Sigmoid colon (tissue), 3 donors: ENCODE results near the gene MYO1G.

Experiments used
- POLR2A ChIP-seq, 2 donors: fragments of 450-650 bp; IDR thresholded peaks; one replicate each; pipeline ENCODE4 v1.6.1; 2016; ENCODE audit warnings: antibody characterized with exemption in 2 of 2, mild to moderate bottlenecking in 2 of 2, moderate library complexity in 2 of 2
- TF ChIP-seq, protein P1 (sequence below), 4 experiments: fragments of 450-650 bp in 3 of 4; fragments of 200-600 bp in 1 of 4; IDR thresholded peaks; one replicate each; pipeline ENCODE4 v1.5.1; 2016 to 2019; ENCODE audit warnings: antibody characterized with exemption in 4 of 4, mild to moderate bottlenecking in 3 of 4, moderate library complexity in 2 of 4

DNA sequence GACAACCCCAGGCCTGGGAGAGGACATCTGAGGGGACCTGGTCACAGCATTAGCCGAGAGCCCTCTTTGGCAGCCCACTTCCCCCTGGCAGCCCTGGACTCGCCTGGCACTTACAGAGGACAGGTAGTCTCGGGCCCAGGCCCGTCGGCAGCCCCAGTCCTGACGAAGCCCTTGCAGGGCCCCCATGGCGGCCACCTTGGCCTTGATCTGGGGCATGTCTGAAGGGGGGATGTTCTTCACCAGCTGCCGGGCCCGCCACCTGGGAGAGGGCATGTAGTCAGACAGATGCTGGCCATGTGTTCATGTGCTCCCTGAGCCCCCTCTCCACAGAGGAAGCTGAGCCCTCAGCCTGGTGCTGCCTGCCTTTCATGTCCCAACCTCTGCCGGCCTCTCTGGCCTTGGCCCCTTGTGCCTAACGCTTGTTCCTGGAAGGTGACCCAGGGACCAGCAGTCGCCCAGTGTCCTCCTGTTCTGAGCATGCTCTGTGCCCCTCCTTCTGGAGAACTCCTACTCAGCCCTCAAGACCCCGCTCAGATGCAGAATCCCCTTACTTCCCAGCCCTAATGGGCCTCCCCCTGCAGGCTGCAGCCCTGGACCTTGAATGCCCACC lies 13.9 kb downstream of the MYO1G start:
- TF ChIP-seq, protein P1, sequence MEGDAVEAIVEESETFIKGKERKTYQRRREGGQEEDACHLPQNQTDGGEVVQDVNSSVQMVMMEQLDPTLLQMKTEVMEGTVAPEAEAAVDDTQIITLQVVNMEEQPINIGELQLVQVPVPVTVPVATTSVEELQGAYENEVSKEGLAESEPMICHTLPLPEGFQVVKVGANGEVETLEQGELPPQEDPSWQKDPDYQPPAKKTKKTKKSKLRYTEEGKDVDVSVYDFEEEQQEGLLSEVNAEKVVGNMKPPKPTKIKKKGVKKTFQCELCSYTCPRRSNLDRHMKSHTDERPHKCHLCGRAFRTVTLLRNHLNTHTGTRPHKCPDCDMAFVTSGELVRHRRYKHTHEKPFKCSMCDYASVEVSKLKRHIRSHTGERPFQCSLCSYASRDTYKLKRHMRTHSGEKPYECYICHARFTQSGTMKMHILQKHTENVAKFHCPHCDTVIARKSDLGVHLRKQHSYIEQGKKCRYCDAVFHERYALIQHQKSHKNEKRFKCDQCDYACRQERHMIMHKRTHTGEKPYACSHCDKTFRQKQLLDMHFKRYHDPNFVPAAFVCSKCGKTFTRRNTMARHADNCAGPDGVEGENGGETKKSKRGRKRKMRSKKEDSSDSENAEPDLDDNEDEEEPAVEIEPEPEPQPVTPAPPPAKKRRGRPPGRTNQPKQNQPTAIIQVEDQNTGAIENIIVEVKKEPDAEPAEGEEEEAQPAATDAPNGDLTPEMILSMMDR (IDR thresholded peaks at IDR 0.05): no peak
- no peak for TF ChIP-seq POLR2A (IDR thresholded peaks at IDR 0.05)
